Liver (tissue), 3 donors: ENCODE data around the gene FRRS1.

Source experiments
- ATF3 ChIP-seq: IDR thresholded peaks from 2 replicates; pipeline ENCODE4 v1.6.1; 2016; ENCODE audit warnings: antibody characterized with exemption
- CTCF ChIP-seq: fragments of 150-350 bp; IDR thresholded peaks from 2 replicates; pipeline ENCODE4 v1.5.1; 2017; ENCODE audit warnings: improper control_type of control experiment, low read depth, low read length; ENCODE audit not compliant: missing input control
- EGR1 ChIP-seq, 2 donors: IDR thresholded peaks; 2 replicates each; pipeline ENCODE4 v1.6.1; 2016 to 2018; ENCODE audit warnings: antibody characterized with exemption in 2 of 2, low read depth in 2 of 2
- FOXA1 ChIP-seq: IDR thresholded peaks from 2 replicates; pipeline ENCODE4 v1.6.1; 2016; ENCODE audit warnings: antibody characterized with exemption
- FOXA2 ChIP-seq: IDR thresholded peaks from 2 replicates; pipeline ENCODE4 v1.6.1; 2016; ENCODE audit warnings: antibody characterized with exemption
- GABPA ChIP-seq, 2 donors: IDR thresholded peaks in 1 of 2; conservative IDR thresholded peaks in 1 of 2; 2 replicates each; pipeline ENCODE4 v1.6.1; 2016; ENCODE audit warnings: antibody characterized with exemption in 2 of 2, mild to moderate bottlenecking in 1 of 2, moderate library complexity in 1 of 2
- JUND ChIP-seq, 2 donors: IDR thresholded peaks; 2 replicates each; pipeline ENCODE4 v1.6.1; 2016; ENCODE audit warnings: antibody characterized with exemption in 2 of 2
- MAX ChIP-seq: IDR thresholded peaks from 2 replicates; pipeline ENCODE4 v1.6.1; 2016; ENCODE audit warnings: antibody characterized with exemption
- RAD21 ChIP-seq, 2 donors: IDR thresholded peaks; 2 replicates each; pipeline ENCODE4 v1.6.1; 2016; ENCODE audit warnings: antibody characterized with exemption in 2 of 2, mild to moderate bottlenecking in 2 of 2
- RXRA ChIP-seq, 2 donors: IDR thresholded peaks; 2 replicates each; pipeline ENCODE4 v1.6.1; 2017 to 2018; ENCODE audit warnings: antibody characterized with exemption in 2 of 2, mild to moderate bottlenecking in 1 of 2
- TAF1 ChIP-seq: conservative IDR thresholded peaks from 2 replicates; pipeline ENCODE4 v1.6.1; 2016; ENCODE audit warnings: antibody characterized with exemption, mild to moderate bottlenecking
- YY1 ChIP-seq: IDR thresholded peaks from 2 replicates; pipeline ENCODE4 v1.6.1; 2016; ENCODE audit warnings: antibody characterized with exemption, mild to moderate bottlenecking
- TF ChIP-seq, protein P1 (sequence below): IDR thresholded peaks from 2 replicates; pipeline ENCODE4 v1.6.1; 2016; ENCODE audit warnings: antibody characterized with exemption, mild to moderate bottlenecking
- TF ChIP-seq, protein P2 (sequence below): IDR thresholded peaks from 2 replicates; pipeline ENCODE4 v1.6.1; 2016; ENCODE audit warnings: antibody characterized with exemption
- donor health status: healthy.
- donor health status: healthy.

GRCh38 chr1:99726407-99726806, 40.0 kb downstream of the FRRS1 start:
- TF ChIP-seq CTCF (no peak), RAD21 (IDR thresholded peaks at IDR 0.05) (no peak), TAF1 (no peak), RXRA (IDR thresholded peaks at IDR 0.05) (no peak), YY1 (no peak), FOXA2 (no peak), JUND (IDR thresholded peaks at IDR 0.05) (no peak), GABPA (IDR thresholded peaks at IDR 0.05 in 1 of 2, conservative IDR thresholded peaks at IDR 0.05 in 1 of 2) (no peak), FOXA1 (no peak), EGR1 (IDR thresholded peaks at IDR 0.05; ENCODE audit: low read depth in 2 of 2) (no peak), ATF3 (no peak), MAX (no peak)
- TF ChIP-seq, protein P1, sequence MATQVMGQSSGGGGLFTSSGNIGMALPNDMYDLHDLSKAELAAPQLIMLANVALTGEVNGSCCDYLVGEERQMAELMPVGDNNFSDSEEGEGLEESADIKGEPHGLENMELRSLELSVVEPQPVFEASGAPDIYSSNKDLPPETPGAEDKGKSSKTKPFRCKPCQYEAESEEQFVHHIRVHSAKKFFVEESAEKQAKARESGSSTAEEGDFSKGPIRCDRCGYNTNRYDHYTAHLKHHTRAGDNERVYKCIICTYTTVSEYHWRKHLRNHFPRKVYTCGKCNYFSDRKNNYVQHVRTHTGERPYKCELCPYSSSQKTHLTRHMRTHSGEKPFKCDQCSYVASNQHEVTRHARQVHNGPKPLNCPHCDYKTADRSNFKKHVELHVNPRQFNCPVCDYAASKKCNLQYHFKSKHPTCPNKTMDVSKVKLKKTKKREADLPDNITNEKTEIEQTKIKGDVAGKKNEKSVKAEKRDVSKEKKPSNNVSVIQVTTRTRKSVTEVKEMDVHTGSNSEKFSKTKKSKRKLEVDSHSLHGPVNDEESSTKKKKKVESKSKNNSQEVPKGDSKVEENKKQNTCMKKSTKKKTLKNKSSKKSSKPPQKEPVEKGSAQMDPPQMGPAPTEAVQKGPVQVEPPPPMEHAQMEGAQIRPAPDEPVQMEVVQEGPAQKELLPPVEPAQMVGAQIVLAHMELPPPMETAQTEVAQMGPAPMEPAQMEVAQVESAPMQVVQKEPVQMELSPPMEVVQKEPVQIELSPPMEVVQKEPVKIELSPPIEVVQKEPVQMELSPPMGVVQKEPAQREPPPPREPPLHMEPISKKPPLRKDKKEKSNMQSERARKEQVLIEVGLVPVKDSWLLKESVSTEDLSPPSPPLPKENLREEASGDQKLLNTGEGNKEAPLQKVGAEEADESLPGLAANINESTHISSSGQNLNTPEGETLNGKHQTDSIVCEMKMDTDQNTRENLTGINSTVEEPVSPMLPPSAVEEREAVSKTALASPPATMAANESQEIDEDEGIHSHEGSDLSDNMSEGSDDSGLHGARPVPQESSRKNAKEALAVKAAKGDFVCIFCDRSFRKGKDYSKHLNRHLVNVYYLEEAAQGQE: no peak
- TF ChIP-seq, protein P2, sequence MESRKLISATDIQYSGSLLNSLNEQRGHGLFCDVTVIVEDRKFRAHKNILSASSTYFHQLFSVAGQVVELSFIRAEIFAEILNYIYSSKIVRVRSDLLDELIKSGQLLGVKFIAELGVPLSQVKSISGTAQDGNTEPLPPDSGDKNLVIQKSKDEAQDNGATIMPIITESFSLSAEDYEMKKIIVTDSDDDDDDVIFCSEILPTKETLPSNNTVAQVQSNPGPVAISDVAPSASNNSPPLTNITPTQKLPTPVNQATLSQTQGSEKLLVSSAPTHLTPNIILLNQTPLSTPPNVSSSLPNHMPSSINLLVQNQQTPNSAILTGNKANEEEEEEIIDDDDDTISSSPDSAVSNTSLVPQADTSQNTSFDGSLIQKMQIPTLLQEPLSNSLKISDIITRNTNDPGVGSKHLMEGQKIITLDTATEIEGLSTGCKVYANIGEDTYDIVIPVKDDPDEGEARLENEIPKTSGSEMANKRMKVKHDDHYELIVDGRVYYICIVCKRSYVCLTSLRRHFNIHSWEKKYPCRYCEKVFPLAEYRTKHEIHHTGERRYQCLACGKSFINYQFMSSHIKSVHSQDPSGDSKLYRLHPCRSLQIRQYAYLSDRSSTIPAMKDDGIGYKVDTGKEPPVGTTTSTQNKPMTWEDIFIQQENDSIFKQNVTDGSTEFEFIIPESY: no peak
